H1 (cell line): Measurements from ENCODE around the gene ZNF831. TPM values are rescaled to one million over a fixed set of nuclear protein-coding genes. Genes with fewer than 3 reads are reported as not detected.

Experiments
- CTCF ChIA-PET: fragments of 300-600 bp; sonication (Branson Sonifier 250); formaldehyde crosslinking; loops from one replicate; lab custom pipeline; 2021; ENCODE audit not compliant: partially characterized antibody; lab: Charles Lee
- POLR2A ChIA-PET: fragments of 300-600 bp; sonication (Branson Sonifier 250); formaldehyde crosslinking; loops from one replicate; lab custom pipeline; 2021; ENCODE audit warnings: inconsistent platforms; ENCODE audit not compliant: partially characterized antibody; lab: Charles Lee
- DNase-seq, 2 experiments: peaks; one replicate each; pipeline versions ENCODE4 v3.0.0 to v3.0.0-alpha.2; 2010 to 2022; ENCODE audit warnings: low spot score in 2 of 2, low read depth in 1 of 2, mixed read lengths in 1 of 2
- FAIRE-seq: peaks from 2 replicates; lab custom pipeline; 2011; peaks lifted over from hg19 to GRCh38; lab: Jason Lieb, UNC
- H2AFZ ChIP-seq: 2 replicates; pipeline ENCODE4 v1.8.1; 2012; ENCODE audit warnings: low read length, inconsistent platforms
- H2AK5ac ChIP-seq: 2 replicates; pipeline ENCODE4 v1.6.1; 2013; ENCODE audit warnings: low read depth, low read length
- H2BK120ac ChIP-seq: replicated peaks from 2 replicates; pipeline ENCODE3; 2013; ENCODE audit warnings: low read depth, low read length, inconsistent platforms
- H2BK12ac ChIP-seq: 2 replicates; pipeline ENCODE4 v1.6.1; 2013; ENCODE audit warnings: low read depth, low read length
- H2BK15ac ChIP-seq: 2 replicates; pipeline ENCODE4 v1.6.1; 2013; ENCODE audit warnings: low read length
- H2BK20ac ChIP-seq: 2 replicates; pipeline ENCODE4 v1.6.1; 2013; ENCODE audit warnings: low read length
- H2BK5ac ChIP-seq: 2 replicates; pipeline ENCODE4 v1.6.1; 2013; ENCODE audit warnings: low read depth, low read length
- H3K14ac ChIP-seq: 2 replicates; pipeline ENCODE4 v1.6.1; 2013; ENCODE audit warnings: inconsistent platforms; ENCODE audit not compliant: insufficient read length
- H3K18ac ChIP-seq: 2 replicates; pipeline ENCODE4 v1.6.1; 2013; ENCODE audit warnings: low read length; ENCODE audit errors: extremely low read depth
- H3K23ac ChIP-seq: 2 replicates; pipeline ENCODE4 v1.6.1; 2013; ENCODE audit warnings: inconsistent platforms; ENCODE audit not compliant: insufficient read length
- H3K23me2 ChIP-seq: 2 replicates; pipeline ENCODE4 v1.6.1; 2013; ENCODE audit warnings: low read depth, low read length
- H3K27ac ChIP-seq: 2 replicates; pipeline ENCODE4 v1.6.1; 2011; ENCODE audit warnings: low read depth, low read length, inconsistent platforms
- H3K27me3 ChIP-seq, 4 experiments: replicated peaks in 1 of 4; 1 replicate in 1 of 4; 2 replicates in 3 of 4; pipeline versions ENCODE4 v1.6.1 to v1.8.1; 2011 to 2013; ENCODE audit warnings: low read length in 3 of 4, mild to moderate bottlenecking in 3 of 4, inconsistent platforms in 2 of 4, mixed read lengths in 2 of 4, moderate library complexity in 1 of 4; ENCODE audit not compliant: control insufficient read depth in 3 of 4, insufficient read depth in 3 of 4; ENCODE audit errors: extremely low read depth in 1 of 4
- H3K36me3 ChIP-seq, 4 experiments: 2 replicates each; pipeline versions ENCODE4 v1.6.1 to v1.8.1; 2011 to 2013; ENCODE audit warnings: mild to moderate bottlenecking in 4 of 4, low read length in 3 of 4, moderate library complexity in 2 of 4, control low read depth in 1 of 4, inconsistent platforms in 1 of 4; ENCODE audit not compliant: insufficient read depth in 4 of 4, control insufficient read depth in 2 of 4
- H3K4ac ChIP-seq: replicated peaks from 2 replicates; pipeline ENCODE3; 2013; ENCODE audit warnings: low read length, low read depth, mixed read lengths, inconsistent platforms; ENCODE audit not compliant: insufficient read length
- H3K4me1 ChIP-seq, 4 experiments: replicated peaks in 1 of 4; 1 replicate in 1 of 4; 2 replicates in 3 of 4; pipeline versions ENCODE4 v1.6.1 to v1.8.1; 2011 to 2013; ENCODE audit warnings: low read length in 3 of 4, inconsistent platforms in 2 of 4, mixed read lengths in 1 of 4; ENCODE audit not compliant: insufficient read depth in 4 of 4, control insufficient read depth in 3 of 4
- H3K4me2 ChIP-seq, 2 experiments: 2 replicates each; pipeline versions ENCODE4 v1.6.1 to v1.8.1; 2011 to 2013; ENCODE audit warnings: low read depth in 2 of 2, low read length in 2 of 2, control low read depth in 1 of 2, inconsistent platforms in 1 of 2, mild to moderate bottlenecking in 1 of 2; ENCODE audit not compliant: insufficient read depth in 1 of 2
- H3K4me3 ChIP-seq, 4 experiments: fragments of 200-600, 300-600 bp in 1 of 4; sonication (generic), shearing (Covaris generic), sonication (Bioruptor Twin) in 1 of 4; 2 replicates each; pipeline versions ENCODE4 v1.5.1 to v1.8.1; 2011 to 2016; ENCODE audit warnings: low read length in 4 of 4, low read depth in 3 of 4, control low read depth in 2 of 4, inconsistent platforms in 2 of 4, mild to moderate bottlenecking in 2 of 4, mixed read lengths in 1 of 4, moderate library complexity in 1 of 4; ENCODE audit not compliant: insufficient read depth in 2 of 4; ENCODE audit errors: extremely low read depth in 1 of 4
- H3K56ac ChIP-seq: replicated peaks from 2 replicates; pipeline ENCODE3; 2013; ENCODE audit warnings: low read depth, mild to moderate bottlenecking, mixed read lengths, low read length, inconsistent platforms; ENCODE audit not compliant: insufficient read length
- H3K79me1 ChIP-seq: 2 replicates; pipeline ENCODE4 v1.6.1; 2013; ENCODE audit warnings: low read depth, low read length, control low read depth
- H3K79me2 ChIP-seq, 2 experiments: 2 replicates each; pipeline versions ENCODE4 v1.6.1 to v1.8.1; 2012 to 2013; ENCODE audit warnings: low read length in 2 of 2, mild to moderate bottlenecking in 2 of 2, inconsistent platforms in 1 of 2; ENCODE audit not compliant: insufficient read depth in 2 of 2, control insufficient read depth in 1 of 2
- H3K9ac ChIP-seq, 4 experiments: replicated peaks in 1 of 4; 1 replicate in 1 of 4; 2 replicates in 3 of 4; pipeline versions ENCODE4 v1.6.1 to v1.8.1; 2011 to 2013; ENCODE audit warnings: low read depth in 3 of 4, low read length in 3 of 4, control low read depth in 2 of 4, mild to moderate bottlenecking in 2 of 4, moderate library complexity in 2 of 4, inconsistent platforms in 1 of 4; ENCODE audit errors: extremely low read depth in 1 of 4
- H3K9me3 ChIP-seq, 2 experiments: 2 replicates each; pipeline versions ENCODE4 v1.6.1 to v1.8.1; 2012 to 2013; ENCODE audit warnings: mild to moderate bottlenecking in 2 of 2, moderate library complexity in 2 of 2, control low read depth in 1 of 2, inconsistent platforms in 1 of 2, low read depth in 1 of 2, low read length in 1 of 2, mixed read lengths in 1 of 2; ENCODE audit not compliant: insufficient read depth in 2 of 2
- H4K20me1 ChIP-seq, 2 experiments: replicated peaks in 1 of 2; 2 replicates each; pipeline versions ENCODE3 to v1.8.1; 2011 to 2013; ENCODE audit warnings: inconsistent platforms in 2 of 2, low read length in 2 of 2, mild to moderate bottlenecking in 1 of 2; ENCODE audit not compliant: insufficient read depth in 2 of 2, control insufficient read depth in 1 of 2
- H4K5ac ChIP-seq: 2 replicates; pipeline ENCODE4 v1.6.1; 2013; ENCODE audit warnings: low read length, low read depth, mixed read lengths, inconsistent platforms; ENCODE audit not compliant: insufficient read length
- H4K8ac ChIP-seq: 2 replicates; pipeline ENCODE4 v1.8.0; 2013; ENCODE audit warnings: mild to moderate bottlenecking, moderate library complexity, low read length, inconsistent platforms; ENCODE audit not compliant: insufficient read depth; ENCODE audit errors: extremely low read depth
- H4K91ac ChIP-seq: replicated peaks from 2 replicates; pipeline ENCODE3; 2013; ENCODE audit warnings: low read length, mixed read lengths, inconsistent platforms; ENCODE audit not compliant: insufficient read length
- ASH2L ChIP-seq: fragments of 200-600, 300-600 bp; sonication (generic); IDR thresholded peaks from one replicate; pipeline ENCODE4 v1.7.1; 2017; ENCODE audit warnings: low read length
- BCL11A ChIP-seq, 2 experiments: IDR thresholded peaks; one replicate each; pipeline ENCODE4 v1.6.1; 2011; ENCODE audit warnings: low read depth in 2 of 2, low read length in 2 of 2, mild to moderate bottlenecking in 2 of 2
- CBX5 ChIP-seq: fragments of 300-800, 300-1000 bp; sonication (generic); IDR thresholded peaks from 2 replicates; pipeline ENCODE4 v1.7.1; 2016; ENCODE audit warnings: antibody characterized with exemption, low read length, low read depth
- FOSL1 ChIP-seq: IDR thresholded peaks from 2 replicates; pipeline ENCODE4 v1.6.1; 2011; ENCODE audit warnings: mild to moderate bottlenecking, low read depth, low read length, moderate library complexity; ENCODE audit not compliant: insufficient read depth
- GTF2F1 ChIP-seq: IDR thresholded peaks from 2 replicates; pipeline ENCODE4 v1.6.1; 2012; ENCODE audit warnings: low read depth, low read length, improper control_type of control experiment, borderline replicate concordance
- JUN ChIP-seq: IDR thresholded peaks from 2 replicates; pipeline ENCODE4 v1.6.1; 2011; ENCODE audit warnings: low read depth, mild to moderate bottlenecking, improper control_type of control experiment, low read length
- NRF1 ChIP-seq: IDR thresholded peaks from 2 replicates; pipeline ENCODE4 v1.6.1; 2011; ENCODE audit warnings: mild to moderate bottlenecking, low read depth, low read length, improper control_type of control experiment
- PHF8 ChIP-seq: fragments of 200-600 bp; sonication (generic); conservative IDR thresholded peaks from 2 replicates; pipeline ENCODE4 v1.7.1; 2012; ENCODE audit warnings: low read depth, mild to moderate bottlenecking, inconsistent platforms, low read length, moderate library complexity
- SIN3A ChIP-seq, 2 experiments: IDR thresholded peaks in 1 of 2; conservative IDR thresholded peaks in 1 of 2; 2 replicates each; pipeline ENCODE4 v1.6.1; 2011 to 2012; ENCODE audit warnings: low read length in 2 of 2, improper control_type of control experiment in 1 of 2, low read depth in 1 of 2, mild to moderate bottlenecking in 1 of 2
- SIRT6 ChIP-seq: IDR thresholded peaks from one replicate; pipeline ENCODE4 v1.7.1; 2012; ENCODE audit warnings: low read length, inconsistent platforms
- TAF7 ChIP-seq: optimal IDR thresholded peaks from 2 replicates; pipeline ENCODE3; 2011; ENCODE audit warnings: low read depth, mild to moderate bottlenecking, inconsistent platforms, low read length, moderate library complexity, borderline replicate concordance
- WGBS, 2 experiments: shearing (Covaris generic) in 1 of 2; methylation state at CpG; one replicate each; pipeline versions ENCODE4 v1.1.6 to v1.1.7; 2013 to 2015; ENCODE audit warnings: low lambda C conversion rate in 2 of 2, mixed read lengths in 2 of 2, inconsistent platforms in 1 of 2, low coverage in 1 of 2, missing lambda C conversion rate in 1 of 2; ENCODE audit not compliant: insufficient replicate concordance in 2 of 2, insufficient coverage in 1 of 2, insufficient read length in 1 of 2; ENCODE audit errors: extremely low coverage in 1 of 2, missing lambda C conversion rate in 1 of 2; 5-methylcytosine and 5-hydroxymethylcytosine counted together
- polyA plus RNA-seq, 7 experiments: library from polyadenylated mRNA; depleted of rRNA in 3 of 7; stranded (reverse) in 5 of 7; unstranded in 2 of 7; fragments of >200 nt in 5 of 7; fragments of 200-250 nt in 2 of 7; gene quantifications; 1 replicate in 5 of 7; 2 replicates in 1 of 7; 4 replicates in 1 of 7; pipeline versions ENCODE4 v1.2.1 to v1.2.3, GENCODE V29; 2011 to 2013; ENCODE audit warnings: missing spikeins in 2 of 7, mixed read lengths in 2 of 7
- total RNA-seq: library from RNA; stranded (reverse); fragmentation: NEBNext Ultra II Directional; extraction: Animal tissue kit (Norgen Biotek cat#: 25700); gene quantifications from 2 replicates; pipeline ENCODE4 v1.2.1, GENCODE V29; 2021
- TF ChIP-seq, protein P1 (sequence below): IDR thresholded peaks from 2 replicates; pipeline ENCODE4 v1.6.1; 2012; ENCODE audit warnings: low read length, inconsistent platforms

ZNF831 gene
- total and polyA plus RNA-seq, 2 of the 8 experiments (the other 6 are each of a cell fraction or from before 2014, with no cell fraction given), result not detected

GRCh38 chr20:59289994-59290393, 126.4 kb downstream of the ZNF831 start:
- Histone ChIP-seq H3K27me3 (peaks cover 0 to 6% (median under 1%) of the 10 kb centered on the region in 4 experiments; a peak in 1 of 7 replicates), H3K4ac (no peak overlapping the region), H4K8ac (no peak overlapping the region), H3K9me3 (no peaks in the 10 kb centered on the region), H2BK5ac (no peak overlapping the region), H4K20me1 (no peaks in the 10 kb centered on the region), H3K18ac (no peak overlapping the region), H2BK120ac (no peak overlapping the region), H3K4me1 (no peaks in the 10 kb centered on the region), H3K36me3 (no peaks in the 10 kb centered on the region), H3K56ac (no peak overlapping the region), H2AK5ac (no peak overlapping the region), H2AFZ (no peak overlapping the region), H3K27ac (no peak overlapping the region), H3K79me2 (no peaks in the 10 kb centered on the region), H3K23me2 (no peaks in the 10 kb centered on the region), H3K4me2 (no peak overlapping the region), H2BK12ac (no peak overlapping the region), H2BK20ac (no peak overlapping the region), H2BK15ac (no peak overlapping the region), H4K91ac (no peak overlapping the region), H3K23ac (no peak overlapping the region), H3K4me3 (no peak overlapping the region), H3K14ac (no peak overlapping the region), H3K9ac (no peak overlapping the region), H3K79me1 (no peaks in the 10 kb centered on the region), H4K5ac (no peak overlapping the region)
- CTCF ChIA-PET, result interaction anchor here (1.4 kb wide), 1 partner anchor 18 kb away, joined by 4 read pairs; no protein-coding TSS in a partner anchor
- 88% methylated on average over 5 of the region's 5 CpGs; no CpG with 5 or more reads in 1 of the 2 experiments for WGBS, 2 experiments
- POLR2A ChIA-PET, result no interaction called here
- FAIRE-seq, result no peak
- DNase-seq, result no peak
- TF ChIP-seq PHF8 (no peak), SIRT6 (no peak), SIN3A (conservative IDR thresholded peaks at IDR 0.05 in 1 of 2, IDR thresholded peaks at IDR 0.05 in 1 of 2; ENCODE audit: low read depth in 1 of 2, low read length in 2 of 2) (no peak), ASH2L (no peak), CBX5 (no peak), TAF7 (no peak), NRF1 (no peak), FOSL1 (no peak), JUN (no peak), GTF2F1 (no peak), BCL11A (IDR thresholded peaks at IDR 0.05; ENCODE audit: low read depth in 2 of 2, low read length in 2 of 2) (no peak)
- TF ChIP-seq, protein P1, sequence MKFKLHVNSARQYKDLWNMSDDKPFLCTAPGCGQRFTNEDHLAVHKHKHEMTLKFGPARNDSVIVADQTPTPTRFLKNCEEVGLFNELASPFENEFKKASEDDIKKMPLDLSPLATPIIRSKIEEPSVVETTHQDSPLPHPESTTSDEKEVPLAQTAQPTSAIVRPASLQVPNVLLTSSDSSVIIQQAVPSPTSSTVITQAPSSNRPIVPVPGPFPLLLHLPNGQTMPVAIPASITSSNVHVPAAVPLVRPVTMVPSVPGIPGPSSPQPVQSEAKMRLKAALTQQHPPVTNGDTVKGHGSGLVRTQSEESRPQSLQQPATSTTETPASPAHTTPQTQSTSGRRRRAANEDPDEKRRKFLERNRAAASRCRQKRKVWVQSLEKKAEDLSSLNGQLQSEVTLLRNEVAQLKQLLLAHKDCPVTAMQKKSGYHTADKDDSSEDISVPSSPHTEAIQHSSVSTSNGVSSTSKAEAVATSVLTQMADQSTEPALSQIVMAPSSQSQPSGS, result no peak
